Spleen (tissue), 7 donors: ENCODE results near the gene MTPN.

Source experiments
- CTCF ChIP-seq, 11 experiments: fragments of 200-600 bp in 7 of 11; fragments of 450-650 bp in 4 of 11; sonication (generic) in 4 of 11; IDR thresholded peaks in 8 of 11; conservative IDR thresholded peaks in 3 of 11; 1 replicate in 7 of 11; 2 replicates in 4 of 11; pipeline versions ENCODE4 v1.4.0 to v1.8.0; 2016 to 2021; ENCODE audit warnings: antibody characterized with exemption in 11 of 11, inconsistent platforms in 4 of 11, mild to moderate bottlenecking in 1 of 11
- POLR2A ChIP-seq, 3 donors: fragments of 450-650 bp; IDR thresholded peaks; one replicate each; pipeline ENCODE4 v1.5.1; 2017; ENCODE audit warnings: antibody characterized with exemption in 3 of 3, mild to moderate bottlenecking in 1 of 3
- POLR2AphosphoS5 ChIP-seq, 3 donors: sonication (generic); formaldehyde crosslinking; IDR thresholded peaks; one replicate each; pipeline ENCODE4 v1.5.1; 2017; ENCODE audit warnings: antibody characterized with exemption in 3 of 3
- donor health status: DM: no; HTN: no; CAD: no; lungs with moderate emphysema.
- donor health status: DM: no; HTN: no; CAD: no.
- donor health status: DM: no; HTN: no; CAD: no.

GRCh38 chr7:135962802-135963201 lies 14.4 kb downstream of the MTPN start:
- TF ChIP-seq CTCF (IDR thresholded peaks at IDR 0.05 in 8 of 11, conservative IDR thresholded peaks at IDR 0.05 in 3 of 11) (no peak), POLR2A (IDR thresholded peaks at IDR 0.05) (no peak), POLR2AphosphoS5 (IDR thresholded peaks at IDR 0.05) (no peak)
